COLO829 (cell line): Measurements from ENCODE around the gene ECHS1.
"Not testable (repeated sequence)": the region's sequence is repeated elsewhere in the genome, so short reads cannot be mapped to it uniquely, and the experiment has no call there.

Experiments
- DNase-seq: peaks from one replicate; pipeline ENCODE4 v3.0.0; 2012; ENCODE audit warnings: low spot score

ECHS1 gene

GRCh38 chr10:133378251-133379096 is 5.3 kb upstream of the ECHS1 start:
- DNase-seq, result no peak

DNA sequence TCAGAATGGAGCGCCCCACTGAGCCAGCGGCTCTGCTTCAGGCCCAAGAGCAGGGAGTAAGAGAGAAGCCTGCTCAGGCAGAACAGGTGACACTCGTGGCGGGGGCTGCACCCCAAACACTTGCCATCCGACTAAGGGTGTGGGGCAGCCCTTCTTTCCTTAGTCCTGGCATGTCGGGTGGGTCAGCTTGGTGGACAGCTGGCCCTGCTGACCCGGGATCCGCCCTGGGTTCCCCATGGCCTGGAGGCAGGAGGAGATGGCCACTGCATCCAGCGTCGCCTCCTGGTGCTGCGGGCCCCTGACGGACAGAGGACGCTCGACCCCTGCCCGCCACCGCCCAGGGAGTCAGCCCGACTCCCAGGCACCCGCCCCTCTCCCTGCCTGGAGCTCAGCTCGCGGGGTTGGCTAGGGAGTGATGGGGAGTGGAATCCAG is 4.7 kb upstream of the ECHS1 start:
- no peak for DNase-seq

- no peak for DNase-seq
Measured at GRCh38 chr10:133377025-133377817, 4.1 kb upstream of the ECHS1 start.

DNA sequence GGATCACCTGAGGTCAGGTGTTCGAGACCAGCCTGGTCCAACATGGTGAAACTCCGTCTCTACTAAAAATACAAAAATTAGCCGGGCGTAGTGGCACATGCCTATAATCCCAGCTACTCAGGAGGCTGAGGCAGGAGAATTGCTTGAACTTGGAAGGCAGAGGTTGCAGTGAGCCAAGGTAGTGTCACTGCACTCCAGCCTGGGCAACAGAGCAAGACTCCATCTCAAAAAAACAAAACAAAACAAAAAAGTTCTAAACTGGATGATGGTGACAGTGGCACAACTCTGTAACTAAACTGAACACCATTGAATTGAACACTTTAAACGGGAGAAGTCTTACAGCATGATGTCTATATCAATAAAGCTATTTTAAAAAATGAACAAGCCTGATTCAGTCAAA is 3.0 kb upstream of the ECHS1 start:
- not testable (repeated sequence) for DNase-seq

- DNase-seq, result no peak
Measured at GRCh38 chr10:133375357-133376115, 2.4 kb upstream of the ECHS1 start.

DNA sequence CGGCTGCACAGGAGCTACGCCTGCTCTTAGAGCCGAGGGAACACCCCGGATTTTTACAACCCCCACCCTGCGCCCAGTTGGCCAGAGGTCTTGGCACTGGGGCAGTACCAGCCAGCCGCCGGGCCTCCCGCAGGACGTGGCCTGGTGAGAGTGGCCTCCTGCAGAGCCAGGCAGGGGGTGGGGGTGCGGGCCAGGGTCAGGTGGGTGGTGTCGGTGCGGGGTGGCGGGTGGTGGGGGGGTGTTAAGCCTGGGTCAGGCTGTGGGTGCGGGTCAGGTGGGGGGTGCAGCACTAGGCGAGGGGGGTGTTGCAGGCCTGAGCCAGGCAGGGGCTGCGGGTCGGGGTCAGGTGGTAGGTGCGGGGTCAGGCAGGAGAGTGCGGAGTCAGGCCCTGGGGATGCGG is 647 bp downstream of the ECHS1 start:
- DNase-seq, result no peak

- DNase-seq, result no peak
Measured at GRCh38 chr10:133370030-133370786, 2.9 kb downstream of the ECHS1 start.

DNA sequence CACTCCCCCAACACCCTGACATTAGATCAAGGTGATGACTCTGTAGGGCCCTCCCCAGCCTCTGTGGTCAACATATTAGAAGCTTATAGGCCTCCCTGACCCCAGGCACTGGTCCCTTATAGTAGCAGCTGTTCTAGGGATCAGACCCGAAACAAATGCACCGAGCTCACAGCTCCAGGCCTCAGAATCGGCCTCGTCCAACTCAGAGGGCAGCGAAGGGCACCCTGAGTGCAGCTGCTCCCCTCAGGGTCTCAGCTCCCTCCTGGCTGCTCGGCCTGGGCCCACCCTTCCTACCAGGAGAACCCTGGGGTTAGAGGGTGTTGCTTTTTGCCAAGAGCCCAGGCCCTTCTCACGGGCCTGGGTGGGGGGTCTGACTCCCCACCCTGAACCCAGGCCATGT is 5.0 kb downstream of the ECHS1 start:
- DNase-seq, result no peak

DNA sequence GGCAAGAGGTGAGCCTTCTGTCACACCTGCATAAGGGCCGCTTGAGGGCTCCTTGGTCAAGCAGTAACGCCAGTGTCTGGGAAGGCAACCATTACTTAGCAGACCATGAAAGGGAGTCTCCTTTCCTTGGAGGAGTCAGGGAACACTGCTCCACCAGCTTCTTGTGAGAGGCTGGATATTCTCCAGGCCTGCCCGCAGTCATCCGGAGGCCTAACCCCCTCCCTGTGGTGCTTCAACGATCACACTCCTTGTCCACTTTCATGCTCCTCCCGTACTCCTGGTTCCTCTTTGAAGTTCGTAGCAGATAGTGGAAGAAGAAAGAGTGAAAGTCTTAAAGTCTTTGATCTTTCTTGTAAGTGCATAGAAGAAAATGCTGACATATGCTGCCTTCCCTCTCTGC is 5.7 kb downstream of the ECHS1 start:
- DNase-seq, result not testable (repeated sequence)

DNA sequence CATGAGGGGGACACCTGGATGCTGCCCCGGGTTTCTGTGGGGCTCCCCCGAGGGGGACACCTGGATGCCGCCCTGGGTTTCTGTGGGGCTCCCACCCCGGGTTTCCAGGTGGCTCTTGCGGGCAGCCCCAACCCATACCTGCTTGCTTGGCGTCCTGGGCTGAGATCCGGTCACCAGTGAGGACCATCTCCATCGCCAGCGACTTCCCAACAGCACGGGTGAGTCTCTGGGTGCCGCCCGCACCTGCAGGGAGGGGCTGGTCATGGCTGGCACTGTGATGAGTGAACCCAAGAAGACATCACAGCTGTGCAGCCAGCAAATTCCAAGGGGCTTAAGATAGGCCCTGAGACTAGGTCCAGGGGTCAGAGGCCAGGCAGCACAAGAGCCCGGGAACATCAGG is 6.4 kb downstream of the ECHS1 start:
- DNase-seq, result no peak

DNA sequence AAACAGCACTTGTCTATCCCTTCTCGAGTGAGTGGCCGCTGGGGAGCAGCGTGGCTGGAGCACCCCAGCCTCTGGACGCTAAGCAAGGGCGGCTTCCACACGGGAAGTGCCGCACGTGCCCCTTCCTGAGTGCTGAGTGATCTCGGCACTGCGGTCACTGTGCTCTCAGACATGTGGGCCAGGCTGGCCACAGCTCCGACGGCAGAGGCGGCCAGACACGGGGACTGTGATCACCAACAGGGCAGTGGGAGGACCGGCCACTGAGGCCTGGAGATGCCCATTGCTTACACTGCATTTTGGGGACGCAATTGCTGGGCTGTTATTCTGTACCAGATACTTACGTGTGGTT is 7.0 kb downstream of the ECHS1 start:
- no peak for DNase-seq

GRCh38 chr10:133365461-133366129 is 7.6 kb downstream of the ECHS1 start:
- no peak for DNase-seq

DNA sequence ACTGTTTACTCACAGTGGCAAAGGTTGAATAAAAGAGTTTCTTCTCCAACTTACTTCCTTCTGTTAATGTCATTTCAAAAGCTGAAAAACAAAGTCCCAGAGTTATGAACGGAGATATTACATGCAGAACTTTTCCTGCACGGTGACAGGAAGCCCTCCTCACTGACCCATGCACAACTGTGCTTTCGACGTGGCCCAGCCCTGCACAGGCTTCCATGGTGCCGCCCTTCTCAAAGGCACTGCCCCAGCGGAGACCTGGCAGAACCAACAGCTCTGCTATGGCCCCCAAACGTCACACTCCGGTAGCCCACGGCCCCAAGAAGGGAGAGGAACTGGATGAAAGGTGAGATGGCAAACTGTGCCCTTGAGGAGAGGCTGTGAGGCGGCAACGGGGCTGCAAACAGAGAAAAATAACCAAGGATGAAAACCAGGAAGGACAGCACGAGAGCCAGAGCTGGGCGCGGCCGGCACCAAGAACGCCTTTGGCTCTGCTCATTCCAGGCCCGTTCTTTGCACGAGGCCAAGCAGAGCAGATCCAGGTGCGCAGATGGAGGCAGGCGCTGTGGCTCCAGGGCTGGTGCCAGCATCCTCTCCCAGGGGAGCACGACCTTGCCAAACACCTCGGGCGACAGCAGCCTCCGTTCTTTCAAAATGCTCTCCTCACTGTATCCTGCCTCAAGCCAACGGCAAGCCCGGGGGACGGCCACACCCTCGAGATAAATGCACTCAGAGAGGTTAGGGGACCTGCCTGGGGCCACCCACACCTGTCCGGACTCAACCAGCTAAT is 8.3 kb downstream of the ECHS1 start:
- no peak for DNase-seq

- DNase-seq, result no peak
Measured at GRCh38 chr10:133362846-133363245, 10.3 kb downstream of the ECHS1 start.

DNA sequence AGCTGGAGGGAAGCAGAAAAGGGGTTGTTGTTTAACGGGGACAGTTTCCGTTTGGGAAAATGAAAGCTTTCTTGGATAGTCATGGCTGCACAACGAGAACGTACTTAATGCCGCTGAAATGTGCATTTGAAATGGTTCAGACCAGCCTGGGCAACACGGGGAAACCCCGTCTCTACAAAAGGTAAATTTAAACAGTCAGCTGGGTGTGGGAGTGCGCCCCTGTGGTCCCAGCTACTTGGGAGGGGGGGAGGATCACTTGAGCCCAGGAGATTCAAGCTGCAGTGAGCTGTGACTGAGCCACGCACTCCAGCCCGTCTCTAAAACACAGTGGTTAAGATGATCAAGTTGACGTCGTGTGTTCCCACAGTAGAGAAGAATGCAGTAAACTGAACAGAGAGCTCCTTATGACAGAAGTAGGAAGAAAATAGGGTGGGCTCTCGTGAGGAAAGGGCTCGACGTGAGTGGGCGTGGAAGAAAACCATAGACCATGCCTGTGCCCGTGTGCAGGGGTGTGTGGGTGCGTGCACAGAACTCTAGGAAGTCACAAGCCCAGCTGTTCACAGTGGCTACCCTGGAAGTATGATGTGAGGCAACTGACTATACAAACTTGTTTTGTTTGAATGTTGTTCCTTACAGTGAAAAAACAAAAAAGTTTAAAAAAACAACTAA is 11.2 kb downstream of the ECHS1 start:
- DNase-seq, result no peak

DNA sequence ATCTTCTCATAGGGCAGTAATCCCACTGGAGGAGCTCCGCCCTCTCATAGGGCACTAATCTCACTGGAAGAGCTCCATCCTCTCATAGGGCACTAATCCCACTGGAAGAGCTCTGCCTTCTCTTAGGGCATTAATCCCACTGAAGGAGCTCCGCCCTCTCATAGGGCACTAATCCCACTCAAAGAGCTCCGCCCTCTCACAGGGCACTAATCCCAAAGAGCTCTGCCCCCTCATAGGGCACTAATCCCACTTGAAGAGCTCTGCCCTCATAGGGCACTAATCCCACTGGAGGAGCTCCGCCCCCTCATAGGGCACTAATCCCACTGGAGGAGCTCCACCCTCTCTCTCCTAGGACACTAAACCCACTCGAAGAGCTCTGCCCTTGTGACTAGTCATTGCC is 11.9 kb downstream of the ECHS1 start:
- no peak for DNase-seq

DNA sequence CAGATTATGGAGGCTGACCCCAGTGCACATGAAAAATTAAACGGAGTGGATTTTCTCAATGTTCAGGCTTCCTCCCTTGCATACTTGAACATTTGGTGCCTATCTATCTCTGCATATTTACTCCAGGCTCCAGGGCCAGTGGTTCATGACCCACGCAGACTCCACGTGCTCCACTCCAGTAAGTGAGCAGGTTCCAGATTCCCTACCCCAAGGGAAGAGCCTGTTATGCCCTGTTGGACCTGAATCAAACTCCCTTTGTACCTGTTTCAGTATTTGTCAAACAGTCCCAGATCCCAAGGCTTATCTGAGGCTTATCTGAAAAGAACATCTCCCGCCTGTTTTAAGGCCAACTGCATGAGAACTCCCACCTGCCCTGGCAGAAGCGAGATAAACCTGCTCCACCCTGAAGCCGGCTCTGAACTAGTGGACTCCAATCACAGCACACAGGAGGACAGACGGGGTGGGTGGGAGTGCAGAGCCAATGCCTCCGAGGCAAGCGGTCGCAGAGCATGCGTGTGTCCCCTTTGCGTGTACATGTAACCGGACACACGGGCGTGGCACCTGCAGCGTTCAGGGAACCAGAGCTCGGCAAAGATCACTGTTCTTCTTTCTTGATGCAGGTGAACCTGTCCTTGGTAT is 13.1 kb downstream of the ECHS1 start:
- DNase-seq, result no peak

- DNase-seq, result no peak
Measured at GRCh38 chr10:133359554-133359971, 13.6 kb downstream of the ECHS1 start.

- no peak for DNase-seq
Measured at GRCh38 chr10:133358925-133359310, 14.2 kb downstream of the ECHS1 start.
